HG02763 (cell line): ENCODE measurements around the gene PBX1.

Experiments used
- ATAC-seq: cut with Tn5 transposase; IDR thresholded peaks from one replicate; pipeline ENCODE4 v1.9.1; 2021; ENCODE audit warnings: mild to moderate bottlenecking, moderate library complexity; ENCODE audit not compliant: unreplicated experiment

Gene PBX1

DNA sequence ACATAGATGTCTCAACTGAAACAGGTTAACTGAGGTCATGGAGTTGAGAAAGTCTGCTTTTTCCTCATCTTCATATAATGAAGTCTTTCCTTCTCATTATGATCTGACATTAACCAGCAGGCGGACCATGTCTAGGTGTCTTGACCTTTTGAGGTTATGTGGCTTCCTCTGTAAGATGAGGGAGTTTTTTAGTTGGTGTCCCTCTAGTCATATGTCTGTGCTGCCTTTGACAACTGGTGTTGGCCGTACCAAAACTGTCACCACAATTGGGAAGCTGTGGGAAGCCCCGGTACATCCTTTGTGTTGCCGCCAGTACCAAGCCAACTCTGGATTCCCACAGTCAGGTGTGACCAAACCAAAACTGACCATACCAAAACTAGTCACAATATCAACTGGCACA, 105.1 kb downstream of the PBX1 start:
- no peak for ATAC-seq

DNA sequence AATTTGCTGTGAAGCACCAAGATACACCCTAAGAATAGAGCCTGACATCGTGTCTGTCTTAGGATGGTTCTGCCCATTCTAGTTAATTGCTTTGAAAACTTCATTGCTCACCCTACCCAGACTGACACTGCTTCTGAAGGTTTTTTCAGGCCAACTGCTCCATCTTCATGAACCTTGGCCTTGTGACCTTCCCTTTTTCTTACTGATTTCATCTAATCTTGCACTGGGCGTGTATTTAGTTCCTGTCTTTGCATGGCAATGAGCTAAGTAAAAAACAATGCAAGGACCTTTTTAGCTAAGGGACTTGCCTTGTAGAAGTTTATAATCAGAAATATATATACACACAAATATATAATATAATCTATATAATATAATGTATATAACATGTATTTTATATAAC, 108.0 kb downstream of the PBX1 start:
- no peak for ATAC-seq

DNA sequence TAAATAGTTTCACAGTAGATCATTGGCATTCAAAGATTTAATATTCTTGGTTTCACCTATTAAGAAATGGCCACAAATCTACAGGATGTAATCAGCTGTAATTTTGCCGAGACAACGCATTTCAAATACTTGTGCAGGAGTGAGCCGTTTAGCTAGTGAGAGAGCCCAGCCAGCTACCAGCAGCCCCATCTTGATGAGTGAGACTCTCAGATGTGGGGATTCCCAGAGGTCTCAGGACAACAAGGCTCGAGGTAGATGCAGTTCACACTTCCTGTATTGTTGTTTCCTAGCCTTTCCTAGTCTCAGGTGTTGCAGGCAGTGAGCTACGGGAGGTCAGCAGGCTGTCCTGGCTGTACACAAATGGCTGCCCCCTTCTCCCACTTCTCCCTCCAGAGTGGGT, 108.6 kb downstream of the PBX1 start:
- ATAC-seq, result no peak

DNA sequence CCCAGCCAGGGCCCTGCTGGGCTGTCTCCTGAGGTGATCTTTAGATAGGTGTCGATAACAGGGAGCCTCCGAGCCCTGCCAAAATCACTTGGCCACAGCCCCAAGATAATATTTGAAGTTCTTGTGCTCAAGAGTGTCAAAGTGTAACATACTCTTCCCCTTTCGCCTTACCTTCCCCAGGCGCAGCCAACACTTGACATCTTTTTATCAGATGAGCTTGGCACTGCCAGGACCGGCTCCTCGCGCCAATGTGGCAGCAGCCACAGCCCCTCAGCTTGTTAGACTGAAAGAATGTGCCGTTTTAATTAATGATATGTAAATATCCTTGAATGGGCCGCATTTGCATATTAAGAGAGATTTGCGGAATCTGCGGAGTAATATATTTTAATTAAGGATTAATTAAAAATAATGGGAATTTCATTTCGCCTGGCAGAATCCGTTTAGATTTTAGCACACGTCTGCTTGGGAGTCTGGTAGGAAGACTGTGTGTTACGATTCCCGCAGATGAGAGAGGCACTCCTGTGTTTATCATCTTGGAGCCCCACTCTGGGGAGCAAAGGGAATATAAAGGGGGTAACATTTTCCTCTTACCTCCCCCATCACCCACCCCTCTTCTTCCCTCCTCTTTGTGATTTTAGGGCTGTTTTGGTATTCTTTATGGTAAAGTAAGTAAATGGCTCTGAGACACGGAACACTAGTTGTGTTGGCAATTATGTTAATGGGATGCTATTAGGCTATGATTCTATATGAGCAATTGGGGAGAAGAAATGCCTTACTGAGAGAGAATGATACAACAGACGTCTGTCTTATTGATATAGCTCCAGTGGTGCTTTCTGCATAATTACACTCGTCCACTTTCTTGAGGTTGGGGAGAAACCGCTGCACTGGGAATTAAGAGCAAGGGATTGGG, 109.8 kb downstream of the PBX1 start:
- no peak for ATAC-seq

DNA sequence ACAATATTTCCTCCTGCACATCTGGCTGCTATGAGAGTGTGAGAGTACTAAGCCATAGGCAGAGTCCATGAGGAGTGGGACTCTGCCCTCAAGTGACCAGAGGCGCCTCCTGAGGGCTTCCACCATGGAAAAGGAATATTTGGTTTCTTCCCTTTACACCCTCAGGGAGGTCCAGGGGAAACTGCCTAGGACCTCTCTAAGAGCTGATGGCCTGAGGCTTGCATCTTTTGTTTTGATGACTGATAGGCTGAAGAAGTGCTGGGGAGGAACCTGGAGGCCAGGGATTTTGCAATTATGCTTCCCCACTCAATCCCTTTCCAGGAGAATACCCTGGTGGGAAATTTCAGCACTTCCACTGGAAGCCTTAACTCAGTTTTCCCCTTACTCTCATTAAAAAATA, 111.0 kb downstream of the PBX1 start:
- ATAC-seq, result no peak

DNA sequence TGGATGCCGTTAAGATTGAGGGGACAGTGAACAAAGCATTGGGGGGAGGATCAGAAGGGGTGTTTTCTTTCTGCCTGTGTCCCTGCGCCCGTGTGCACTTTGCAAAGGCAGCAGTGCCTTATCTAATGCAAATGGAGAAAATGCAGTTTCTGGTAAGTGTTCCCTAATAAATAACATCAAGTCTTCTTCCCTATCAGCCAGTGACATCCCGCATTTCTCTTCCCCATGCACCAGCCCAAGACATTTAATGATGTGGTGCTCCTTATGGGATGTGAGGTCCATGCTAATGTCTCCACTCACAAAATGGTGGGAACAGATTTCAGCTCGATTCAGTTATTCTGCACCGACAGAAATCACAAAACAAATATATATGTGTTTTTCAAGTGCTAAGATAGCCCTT, 111.8 kb downstream of the PBX1 start:
- ATAC-seq, result no peak

DNA sequence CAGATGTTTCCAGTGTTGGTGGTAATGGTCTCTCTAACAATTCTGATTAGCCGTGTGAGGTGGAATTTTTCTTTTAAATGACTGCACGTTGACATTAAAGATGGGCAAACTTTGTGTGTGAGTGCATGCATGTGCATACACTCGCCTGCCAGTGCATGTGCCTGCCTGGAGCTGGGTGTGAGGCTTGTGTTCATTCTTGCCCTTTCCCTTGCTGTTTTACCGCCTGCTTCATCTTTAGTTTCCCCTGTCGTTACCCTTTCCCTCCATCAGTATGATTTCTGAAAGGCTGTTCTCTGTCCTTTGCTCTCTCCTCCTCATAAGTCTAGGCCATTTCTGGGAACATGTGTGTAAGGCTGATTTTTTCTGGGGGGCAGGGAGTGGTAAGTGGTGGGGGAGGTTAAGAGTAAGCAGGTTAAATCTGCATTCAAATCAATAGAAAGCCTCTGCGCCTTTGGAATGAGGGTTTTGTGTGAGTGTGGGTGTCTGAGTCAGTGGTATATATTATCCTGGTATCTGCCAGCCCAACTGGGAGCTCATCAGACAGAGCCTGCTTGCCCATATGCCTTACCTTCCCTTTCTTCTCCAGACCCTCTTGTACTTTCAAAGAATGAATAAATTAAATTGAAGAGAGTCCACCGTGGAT, 112.5 kb downstream of the PBX1 start:
- no peak for ATAC-seq

DNA sequence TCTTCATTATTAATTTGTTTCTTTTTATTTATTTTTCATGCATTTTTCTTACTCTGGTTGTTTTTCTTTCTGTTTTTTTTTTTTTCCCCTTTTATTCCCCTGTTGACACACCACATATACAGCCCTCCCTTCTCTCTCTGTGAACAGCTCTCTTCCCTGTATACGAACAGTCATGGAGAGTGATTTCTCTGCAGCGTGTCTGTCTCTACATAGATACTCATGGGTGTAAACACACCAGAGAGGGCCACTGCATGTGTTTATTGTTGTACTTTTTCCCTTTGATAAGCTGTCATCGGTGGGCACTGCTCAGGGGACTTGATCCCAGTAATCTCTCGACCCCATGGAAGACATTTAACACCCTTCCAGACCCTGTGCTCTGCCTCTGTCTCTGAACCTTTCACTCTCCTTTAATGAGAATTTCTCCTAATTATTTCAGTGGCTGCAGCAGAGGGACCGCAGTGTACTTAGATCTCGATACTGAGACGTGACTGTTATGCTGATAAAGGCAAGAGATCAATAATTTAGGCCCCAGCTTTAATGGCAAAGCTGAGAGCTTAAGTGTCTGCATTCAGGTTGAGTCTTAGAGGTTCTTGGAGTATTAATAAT, 113.1 kb downstream of the PBX1 start:
- ATAC-seq, result no peak

DNA sequence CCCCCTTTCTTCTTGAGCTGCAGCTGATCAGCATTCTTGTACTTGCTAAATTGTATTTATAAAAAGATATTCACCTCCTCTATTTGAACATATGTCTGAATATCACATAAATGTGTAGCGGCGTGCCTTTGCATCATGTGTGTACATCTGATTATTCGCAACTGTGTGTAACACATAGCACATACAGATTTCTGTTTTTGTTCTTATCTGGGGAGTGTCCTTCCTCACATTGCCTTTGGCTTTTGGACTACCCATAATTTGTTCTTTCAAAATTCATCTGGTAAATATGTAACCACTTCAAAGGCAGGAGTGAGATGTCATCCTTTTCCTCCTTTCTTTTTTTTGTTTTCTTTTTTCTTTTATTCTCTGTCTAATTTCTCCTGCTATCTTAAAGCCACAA, 113.6 kb downstream of the PBX1 start:
- no peak for ATAC-seq

DNA sequence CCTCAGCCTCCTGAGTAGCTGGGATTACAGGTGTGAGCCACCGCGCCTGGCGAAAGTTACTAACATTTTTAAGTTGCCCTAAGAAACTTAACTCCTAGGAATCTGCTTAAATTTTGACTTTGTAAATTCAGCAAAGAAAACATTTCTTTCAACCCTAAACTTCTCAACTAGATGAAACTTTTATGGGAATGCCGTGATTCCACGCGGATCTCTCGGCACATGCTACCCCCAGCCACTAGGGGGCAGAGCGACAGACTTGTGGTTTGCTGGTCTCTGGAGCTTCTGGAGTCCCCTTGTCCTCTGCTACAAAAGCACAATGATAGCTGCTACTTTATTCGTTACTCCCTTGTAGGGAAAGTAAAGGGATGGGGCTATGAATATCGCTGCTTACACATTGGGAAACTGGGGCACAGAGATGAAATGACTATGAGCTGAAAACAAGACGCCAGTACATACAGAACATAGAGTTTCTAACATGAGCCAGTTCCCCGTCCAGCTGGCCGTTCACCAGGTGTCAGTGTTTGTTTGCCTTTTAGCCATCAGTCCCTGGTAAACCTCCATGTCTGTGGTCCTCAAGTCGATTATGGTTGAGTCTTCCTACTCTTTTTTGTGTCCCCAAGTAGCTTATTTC, 114.7 kb downstream of the PBX1 start:
- no peak for ATAC-seq

DNA sequence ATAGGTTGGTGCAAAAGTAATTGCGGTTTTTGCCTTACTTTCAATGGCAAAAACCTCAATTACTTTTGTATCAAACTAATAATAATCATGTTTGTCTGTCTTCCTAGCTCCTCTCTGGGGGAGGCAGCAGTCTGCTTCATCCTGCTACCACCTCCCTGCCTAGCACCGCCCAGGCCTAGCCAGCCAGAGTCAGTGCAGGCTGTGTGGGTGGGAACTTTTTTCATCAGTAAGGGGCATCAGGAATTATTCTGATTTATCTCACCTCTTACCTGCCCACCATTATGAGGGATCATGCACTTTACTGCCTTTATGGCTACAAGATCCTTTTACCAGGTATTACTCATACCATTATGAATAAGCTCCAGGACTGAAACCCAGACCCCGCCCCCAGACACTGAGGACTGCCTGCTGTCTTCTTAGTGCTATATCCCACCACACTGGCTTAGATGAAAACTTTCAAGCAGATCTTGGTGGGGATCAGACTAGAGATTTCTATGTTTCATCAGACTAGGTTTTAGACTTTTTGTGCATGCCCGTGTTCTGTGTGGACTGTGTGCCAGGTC, 116.4 kb downstream of the PBX1 start:
- ATAC-seq, result no peak

DNA sequence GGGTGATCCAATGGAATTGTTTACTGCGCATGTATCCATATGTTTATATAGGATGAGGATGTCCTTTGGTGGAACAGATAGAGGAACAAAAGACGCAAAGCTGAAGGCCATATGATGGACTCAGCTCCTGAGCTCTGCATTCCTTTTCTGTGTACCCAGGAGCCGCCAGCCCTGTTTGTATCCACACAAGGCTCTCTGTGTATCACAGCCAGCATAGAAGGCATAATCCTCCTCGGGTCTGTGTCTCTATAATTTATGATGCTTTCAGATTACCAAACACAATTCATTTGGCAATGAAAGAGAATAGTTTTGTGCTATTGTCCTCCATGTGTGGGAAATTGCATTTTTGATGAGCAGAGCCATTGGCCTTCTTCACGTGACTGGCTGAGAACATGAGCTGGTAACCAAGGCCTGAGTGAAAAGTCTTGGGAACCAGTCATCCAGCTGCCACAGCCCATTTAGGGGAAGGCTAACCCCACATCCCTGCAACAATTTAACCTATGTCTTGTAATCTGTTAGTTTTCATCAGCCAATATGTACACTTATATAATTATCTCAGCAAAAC, 119.2 kb downstream of the PBX1 start:
- no peak for ATAC-seq

DNA sequence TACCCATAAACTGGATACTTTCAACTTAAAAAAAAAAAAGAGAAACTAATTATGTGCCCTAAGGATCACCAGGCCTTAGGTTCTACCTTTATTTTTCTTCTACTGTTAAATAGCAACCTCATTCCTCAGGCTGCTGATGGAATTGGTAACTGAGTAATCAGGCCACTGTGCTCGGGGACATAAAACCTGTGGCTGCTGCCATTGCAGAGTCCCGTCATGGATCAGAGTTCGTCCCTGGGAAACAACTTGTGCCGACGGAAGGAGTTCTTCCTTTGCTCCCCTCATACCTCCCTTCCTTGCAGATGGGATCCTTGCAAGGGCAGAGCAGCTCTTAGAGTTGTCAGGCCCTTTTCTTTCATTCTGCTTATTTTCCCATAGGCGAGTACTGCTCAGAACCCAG, 123.6 kb downstream of the PBX1 start:
- no peak for ATAC-seq

DNA sequence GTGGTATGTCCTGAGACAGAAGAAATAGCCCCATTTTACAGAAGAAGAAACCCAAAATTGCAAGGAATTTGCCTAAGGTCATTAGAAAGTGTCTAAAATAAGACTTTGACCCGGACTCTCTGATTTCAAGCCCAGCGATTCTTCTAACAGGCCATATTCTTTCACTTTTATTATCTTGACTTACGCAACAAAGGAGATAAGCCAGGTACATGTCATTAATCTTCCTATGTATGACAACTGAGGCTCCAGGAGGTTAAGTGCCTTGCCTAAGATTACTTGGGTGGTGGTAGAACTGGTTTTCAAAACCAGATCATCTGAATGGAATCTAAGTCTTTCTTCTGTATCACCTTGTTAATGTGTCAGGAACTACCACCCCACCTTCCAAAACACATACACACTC, 124.3 kb downstream of the PBX1 start:
- no peak for ATAC-seq

DNA sequence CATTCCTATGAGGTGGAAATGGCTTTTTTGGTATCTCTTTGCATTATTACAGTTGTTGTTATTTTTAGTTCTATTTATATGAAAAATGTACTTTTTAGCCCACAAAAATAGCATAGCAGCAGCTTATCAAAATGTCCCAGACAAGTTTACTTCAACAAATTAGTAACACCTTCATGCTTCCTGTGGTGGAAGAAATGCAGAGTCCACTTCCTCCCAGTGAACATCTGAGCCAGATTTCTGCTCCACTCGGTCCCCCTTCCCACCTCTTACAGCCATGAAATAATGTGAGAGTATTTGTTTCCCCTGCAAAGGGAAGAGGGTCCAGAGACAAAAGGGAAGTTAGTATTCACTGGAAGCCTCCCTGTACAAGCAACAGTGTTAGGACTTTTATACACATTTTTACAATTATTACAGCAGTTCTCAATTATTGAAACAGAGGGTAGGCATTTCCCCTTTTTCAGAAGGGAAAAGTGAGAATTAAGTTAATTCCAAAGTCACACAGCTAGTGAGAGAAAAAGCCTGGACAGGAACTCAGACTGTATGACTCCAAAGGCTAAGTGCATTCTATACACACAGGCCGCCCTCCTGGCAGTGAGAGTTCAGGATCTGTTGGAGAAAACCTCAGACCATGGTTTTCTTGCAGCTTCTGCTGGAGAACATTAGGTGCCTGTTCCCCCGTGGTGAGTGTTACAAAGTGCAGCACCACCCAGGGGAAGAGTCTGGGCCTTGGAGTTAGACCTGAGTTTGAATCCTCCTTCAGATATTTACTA, 126.5 kb downstream of the PBX1 start:
- ATAC-seq, result no peak

DNA sequence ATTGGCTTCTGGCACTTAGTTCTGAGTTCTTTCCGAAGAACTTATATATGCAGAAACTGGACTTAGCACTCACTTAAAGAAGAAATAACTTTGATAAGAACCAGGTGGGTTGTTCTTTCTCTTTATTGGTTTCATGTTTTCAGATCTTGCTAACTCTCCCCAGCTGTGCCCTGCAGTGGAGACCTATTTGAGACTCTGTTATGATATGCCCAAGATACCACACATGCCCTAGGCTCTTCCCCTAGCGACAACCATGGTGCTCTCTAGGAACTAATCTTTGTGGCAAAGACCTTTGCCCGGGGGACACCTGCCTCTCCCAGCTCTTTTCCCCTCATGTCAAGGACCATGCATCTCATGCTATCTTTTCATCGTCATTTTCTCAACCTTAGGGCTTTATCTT, 128.8 kb downstream of the PBX1 start:
- no peak for ATAC-seq

DNA sequence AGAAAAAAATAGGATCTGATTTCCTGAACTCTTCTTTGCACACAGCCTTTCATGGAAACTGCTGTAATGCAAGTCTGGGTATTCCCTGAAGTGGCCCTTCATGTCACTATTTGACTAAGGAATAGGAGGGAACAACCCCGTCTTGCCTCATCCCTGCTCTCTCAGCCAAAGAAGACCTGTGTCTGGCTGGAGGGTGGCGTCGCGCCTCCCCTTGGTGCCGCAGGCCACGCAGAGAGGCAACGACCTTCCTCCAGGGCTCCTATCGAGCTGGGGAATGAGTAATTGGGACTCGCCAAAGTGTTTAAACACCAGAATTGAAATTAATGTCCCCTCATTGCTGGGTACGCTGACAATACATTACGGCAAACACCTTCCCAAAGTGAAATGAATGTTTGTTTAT, 129.8 kb downstream of the PBX1 start:
- ATAC-seq, result no peak

DNA sequence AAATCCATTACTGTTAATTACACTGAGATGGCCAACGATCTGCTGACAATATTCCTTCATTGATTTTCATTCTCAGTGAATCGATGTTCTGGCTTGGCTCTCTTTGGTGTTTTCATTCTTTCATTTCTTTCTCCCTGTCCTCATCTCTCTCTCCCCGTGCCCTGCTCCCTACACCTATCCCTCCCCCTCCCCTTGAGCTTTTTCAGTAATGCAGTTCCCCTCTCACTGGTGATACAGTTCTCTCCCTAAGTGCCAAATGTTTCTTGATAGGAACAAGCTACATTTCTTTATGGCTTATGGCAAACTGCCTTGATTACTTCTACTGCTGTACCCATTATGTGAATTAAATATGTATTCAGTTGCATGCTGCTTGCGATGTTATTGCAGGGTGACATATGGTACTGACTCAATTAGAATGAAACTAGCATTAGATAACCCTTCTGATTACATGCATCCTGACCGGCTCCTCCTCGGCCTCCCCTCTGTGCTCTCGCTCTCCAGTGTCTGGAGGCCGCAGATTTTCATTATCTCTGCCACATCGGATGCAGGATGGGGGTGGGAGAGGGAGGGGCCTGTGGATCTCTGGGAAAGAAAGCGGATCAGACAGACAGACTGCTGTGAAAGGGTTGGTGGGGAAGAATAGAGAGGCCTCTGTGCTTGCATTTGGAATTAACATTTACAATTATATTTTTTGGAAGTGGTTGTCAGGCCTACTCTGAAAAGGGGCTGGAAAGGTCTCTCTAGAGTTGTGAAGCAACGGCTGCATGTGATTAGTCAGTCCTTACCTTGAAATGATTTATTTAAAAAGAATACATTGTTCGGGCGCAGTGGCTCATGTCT, 130.9 kb downstream of the PBX1 start:
- ATAC-seq, result no peak

DNA sequence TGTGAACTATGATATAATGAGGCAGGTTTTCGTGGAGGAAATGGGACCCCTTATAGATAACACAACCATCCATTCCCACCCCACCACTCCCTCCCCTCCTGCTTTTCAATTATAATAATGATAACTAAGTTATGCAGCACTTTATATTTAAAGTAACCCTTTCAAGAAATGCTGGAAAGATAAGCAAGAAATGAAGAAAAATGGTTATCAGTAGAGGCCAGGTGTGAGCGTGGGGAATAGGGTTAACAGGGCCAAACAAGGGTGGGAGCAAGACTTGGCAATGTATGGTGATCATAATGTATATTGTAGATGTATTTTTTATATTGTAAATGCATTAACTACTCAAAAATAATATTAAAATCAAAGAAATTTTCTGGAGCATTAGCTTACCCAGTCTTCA, 133.4 kb downstream of the PBX1 start:
- no peak for ATAC-seq
